Measurements from ENCODE around the gene SP2.

GRCh38 chr17:47942568-47942967, 46.5 kb downstream of the SP2 start:
- TF ChIP-seq CTCF (IDR thresholded peaks at IDR 0.05) (no peak), POLR2A (IDR thresholded peaks at IDR 0.05) (no peak)
